HEK293 (cell line): Measurements from ENCODE around the gene NUDT21.
"Not testable (repeated sequence)": the region's sequence is repeated elsewhere in the genome, so short reads cannot be mapped to it uniquely, and the experiment has no call there.

Experiments used
- CTCF ChIA-PET: fragments of 350-600 bp; formaldehyde crosslinking; extraction: SDS; loops from one replicate; lab custom pipeline; 2021; ENCODE audit warnings: antibody characterized with exemption; lab: Yijun Ruan, JAX
- POLR2A ChIA-PET: fragments of 300-600 bp; formaldehyde crosslinking; extraction: SDS; loops from one replicate; lab custom pipeline; 2020; ENCODE audit warnings: antibody characterized with exemption, inconsistent platforms; lab: Yijun Ruan, JAX
- H3K27ac ChIP-seq: fragments of 200-500 bp; sonication (Bioruptor generic); 2 replicates; pipeline ENCODE4 v1.5.1; 2014; ENCODE audit warnings: low read depth, low read length, control low read depth, inconsistent platforms; ENCODE audit errors: extremely low read depth
- H3K36me3 ChIP-seq, 2 experiments: fragments of 200-500 bp in 1 of 2; sonication (Bioruptor generic) in 1 of 2; 1 replicate in 1 of 2; 2 replicates in 1 of 2; pipeline ENCODE4 v1.5.1; 2014 to 2017; ENCODE audit warnings: inconsistent platforms in 2 of 2, low read length in 2 of 2; ENCODE audit not compliant: control insufficient read depth in 2 of 2, insufficient read depth in 1 of 2
- H3K4me1 ChIP-seq: fragments of 200-500 bp; sonication (Bioruptor generic); 2 replicates; pipeline ENCODE4 v1.5.1; 2014; ENCODE audit warnings: mild to moderate bottlenecking, low read length, inconsistent platforms; ENCODE audit not compliant: control insufficient read depth, insufficient read depth
- H3K4me3 ChIP-seq: 2 replicates; pipeline ENCODE4 v1.5.1; 2011; ENCODE audit warnings: low read depth, mild to moderate bottlenecking, control low read depth, low read length, moderate library complexity
- H3K9me3 ChIP-seq: fragments of 200-500 bp; sonication (Bioruptor generic); 2 replicates; pipeline ENCODE4 v1.5.1; 2014; ENCODE audit warnings: low read depth, low read length, inconsistent platforms; ENCODE audit not compliant: control insufficient read depth, insufficient read depth
- HOXA7 ChIP-seq: sonication (generic); formaldehyde crosslinking; IDR thresholded peaks from 2 replicates; pipeline ENCODE4 v1.8.1; 2022; ENCODE audit warnings: missing genetic modification reagents, borderline replicate concordance
- PRDM1 ChIP-seq: fragments of 450-650 bp; formaldehyde crosslinking; IDR thresholded peaks from 2 replicates; pipeline ENCODE4; 2016; ENCODE audit warnings: missing biosample characterization, missing genetic modification characterization
- WT1 ChIP-seq: fragments of 450-650 bp; formaldehyde crosslinking; IDR thresholded peaks from 2 replicates; pipeline ENCODE4 v1.5.1; 2016; ENCODE audit warnings: missing biosample characterization, missing genetic modification characterization
- ZBTB20 ChIP-seq: fragments of 450-650 bp; formaldehyde crosslinking; IDR thresholded peaks from 2 replicates; pipeline ENCODE4 v1.5.1; 2016; ENCODE audit warnings: missing biosample characterization, missing genetic modification characterization
- ZFP3 ChIP-seq: fragments of 450-650 bp; formaldehyde crosslinking; IDR thresholded peaks from 2 replicates; pipeline ENCODE4 v1.5.1; 2016; ENCODE audit warnings: low read depth, missing biosample characterization, missing genetic modification characterization
- ZIC2 ChIP-seq: fragments of 450-650 bp; formaldehyde crosslinking; IDR thresholded peaks from 2 replicates; pipeline ENCODE4 v1.5.1; 2016; ENCODE audit warnings: missing biosample characterization, missing genetic modification characterization
- ZNF121 ChIP-seq: fragments of 450-650 bp; formaldehyde crosslinking; IDR thresholded peaks from 2 replicates; pipeline ENCODE4 v1.5.1; 2016; ENCODE audit warnings: missing biosample characterization, missing genetic modification characterization
- ZNF302 ChIP-seq: fragments of 450-650 bp; formaldehyde crosslinking; IDR thresholded peaks from 2 replicates; pipeline ENCODE4 v1.5.1; 2016; ENCODE audit warnings: missing biosample characterization, missing genetic modification characterization, low read depth
- ZNF391 ChIP-seq: fragments of 450-650 bp; formaldehyde crosslinking; IDR thresholded peaks from 2 replicates; pipeline ENCODE4 v1.5.1; 2016; ENCODE audit warnings: low read depth, missing biosample characterization, missing genetic modification characterization, borderline replicate concordance
- ZNF510 ChIP-seq: fragments of 450-650 bp; formaldehyde crosslinking; IDR thresholded peaks from 2 replicates; pipeline ENCODE4 v1.5.1; 2018; ENCODE audit warnings: mild to moderate bottlenecking, missing genetic modification characterization, missing biosample characterization; ENCODE audit not compliant: insufficient replicate concordance
- ZNF585B ChIP-seq: fragments of 450-650 bp; formaldehyde crosslinking; IDR thresholded peaks from 2 replicates; pipeline ENCODE4 v1.5.1; 2016; ENCODE audit warnings: missing biosample characterization, missing genetic modification characterization
- ZNF624 ChIP-seq: fragments of 450-650 bp; formaldehyde crosslinking; IDR thresholded peaks from 2 replicates; pipeline ENCODE4 v1.5.1; 2017; ENCODE audit warnings: missing biosample characterization, missing genetic modification characterization
- ZNF654 ChIP-seq: fragments of 450-650 bp; formaldehyde crosslinking; IDR thresholded peaks from 2 replicates; pipeline ENCODE4 v1.5.1; 2016; ENCODE audit warnings: low read depth, missing biosample characterization, missing genetic modification characterization
- ZNF658 ChIP-seq: fragments of 450-650 bp; formaldehyde crosslinking; IDR thresholded peaks from 2 replicates; pipeline ENCODE4; 2016; ENCODE audit warnings: missing biosample characterization, missing genetic modification characterization
- ZNF677 ChIP-seq: fragments of 450-650 bp; IDR thresholded peaks from 2 replicates; pipeline ENCODE4 v1.5.0; 2018; ENCODE audit warnings: missing biosample characterization, mild to moderate bottlenecking, missing genetic modification characterization, moderate library complexity
- ZSCAN16 ChIP-seq: fragments of 450-650 bp; formaldehyde crosslinking; IDR thresholded peaks from 2 replicates; pipeline ENCODE4 v1.5.1; 2016; ENCODE audit warnings: missing biosample characterization, missing genetic modification characterization
- TF ChIP-seq, protein P1 (sequence below): fragments of 450-650 bp; formaldehyde crosslinking; IDR thresholded peaks from 2 replicates; pipeline ENCODE4 v1.5.1; 2016; ENCODE audit warnings: missing biosample characterization, missing genetic modification characterization
- TF ChIP-seq, protein P2 (sequence below): fragments of 450-650 bp; formaldehyde crosslinking; IDR thresholded peaks from 2 replicates; pipeline ENCODE4 v1.5.1; 2017; ENCODE audit warnings: missing biosample characterization, missing genetic modification characterization
- TF ChIP-seq, protein P3 (sequence below): fragments of 450-650 bp; formaldehyde crosslinking; IDR thresholded peaks from 2 replicates; pipeline ENCODE4 v1.5.0; 2017; ENCODE audit warnings: missing biosample characterization, missing genetic modification characterization, borderline replicate concordance
- TF ChIP-seq, protein P4 (sequence below): fragments of 450-650 bp; formaldehyde crosslinking; IDR thresholded peaks from 2 replicates; pipeline ENCODE4 v1.5.1; 2016; ENCODE audit warnings: missing biosample characterization, missing genetic modification characterization

NUDT21 gene

DNA sequence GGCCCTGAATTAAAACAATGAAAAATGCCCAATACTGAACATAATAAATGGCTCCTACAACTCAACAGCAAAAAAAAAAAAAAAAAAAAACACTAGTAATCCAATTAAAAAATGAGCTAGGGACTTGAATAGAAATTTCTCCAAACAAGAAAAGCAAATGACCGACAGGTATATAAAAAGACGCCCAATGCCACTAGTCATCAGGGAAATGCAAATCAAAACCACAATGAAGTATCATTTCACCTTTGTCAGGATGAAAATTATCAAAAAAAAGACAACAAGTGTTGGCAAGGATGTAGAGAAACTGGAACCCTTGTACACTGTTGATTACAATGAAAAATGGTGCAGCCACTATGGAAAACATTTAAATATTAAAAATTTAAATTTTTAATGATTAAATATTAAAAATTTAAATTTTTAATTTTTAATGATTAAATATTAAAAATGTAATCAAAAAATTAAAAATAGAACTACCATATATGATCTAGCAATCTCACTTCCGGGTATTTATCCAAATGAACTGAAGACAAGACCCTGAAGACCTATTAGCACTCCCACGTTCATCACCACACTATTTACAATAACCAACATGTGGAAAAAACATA, 40.6 kb upstream of the NUDT21 start:
- no peaks in the 10 kb centered on the region for H3K4me1 ChIP-seq
- H3K4me3 ChIP-seq = no peak overlapping the region
- TF ChIP-seq ZBTB20 (no peak), PRDM1 (tag by site-specific recombination) (no peak), ZNF302 (tag by site-specific recombination) (no peak), ZNF585B (tag by site-specific recombination) (no peak), ZNF677 (tag by site-specific recombination) (no peak), HOXA7 (CRISPR knock-in tag) (no peak), ZIC2 (tag by site-specific recombination) (no peak)
- TF ChIP-seq, protein P1, sequence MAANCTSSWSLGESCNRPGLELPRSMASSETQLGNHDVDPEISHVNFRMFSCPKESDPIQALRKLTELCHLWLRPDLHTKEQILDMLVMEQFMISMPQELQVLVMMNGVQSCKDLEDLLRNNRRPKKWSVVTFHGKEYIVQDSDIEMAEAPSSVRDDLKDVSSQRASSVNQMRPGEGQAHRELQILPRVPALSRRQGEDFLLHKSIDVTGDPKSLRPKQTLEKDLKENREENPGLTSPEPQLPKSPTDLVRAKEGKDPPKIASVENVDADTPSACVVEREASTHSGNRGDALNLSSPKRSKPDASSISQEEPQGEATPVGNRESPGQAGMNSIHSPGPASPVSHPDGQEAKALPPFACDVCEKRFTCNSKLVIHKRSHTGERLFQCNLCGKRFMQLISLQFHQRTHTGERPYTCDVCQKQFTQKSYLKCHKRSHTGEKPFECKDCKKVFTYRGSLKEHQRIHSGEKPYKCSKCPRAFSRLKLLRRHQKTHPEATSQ (tag by site-specific recombination) = no peak
- TF ChIP-seq, all 188 proteins: peak for 0
- H3K9me3 ChIP-seq = no peaks in the 10 kb centered on the region
- POLR2A ChIA-PET = no interaction called here
- H3K36me3 ChIP-seq = peaks cover 0 to 18% of the 10 kb centered on the region in 2 experiments
- H3K27ac ChIP-seq = no peak overlapping the region
- CTCF ChIA-PET = no interaction called here

DNA sequence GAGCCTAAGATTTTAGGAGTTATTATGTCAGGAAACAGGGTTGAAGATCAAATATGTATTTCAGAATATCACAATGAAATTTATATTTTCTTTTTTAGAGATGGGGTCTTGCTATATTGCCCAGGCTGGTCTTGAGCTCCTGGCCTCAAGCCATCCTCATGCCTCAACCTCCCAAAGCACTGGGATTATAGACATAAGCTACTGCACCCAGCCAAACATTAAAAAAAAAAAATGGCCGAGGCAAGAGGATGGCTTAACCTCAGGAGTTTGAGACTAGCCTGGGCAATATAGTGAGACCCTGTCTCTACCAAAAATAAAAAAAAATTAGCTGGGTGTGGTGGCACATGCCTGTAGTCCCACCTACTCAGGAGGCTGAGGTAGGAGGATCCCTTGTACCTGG, 37.7 kb upstream of the NUDT21 start:
- CTCF ChIA-PET, H3K27ac ChIP-seq, H3K9me3 ChIP-seq, POLR2A ChIA-PET, H3K4me1 ChIP-seq, H3K4me3 ChIP-seq: not testable (repeated sequence)
- TF ChIP-seq ZNF121 (tag by site-specific recombination) = peak; percentile 97
- peaks cover 9 to 15% of the 10 kb centered on the region in 2 experiments for H3K36me3 ChIP-seq

DNA sequence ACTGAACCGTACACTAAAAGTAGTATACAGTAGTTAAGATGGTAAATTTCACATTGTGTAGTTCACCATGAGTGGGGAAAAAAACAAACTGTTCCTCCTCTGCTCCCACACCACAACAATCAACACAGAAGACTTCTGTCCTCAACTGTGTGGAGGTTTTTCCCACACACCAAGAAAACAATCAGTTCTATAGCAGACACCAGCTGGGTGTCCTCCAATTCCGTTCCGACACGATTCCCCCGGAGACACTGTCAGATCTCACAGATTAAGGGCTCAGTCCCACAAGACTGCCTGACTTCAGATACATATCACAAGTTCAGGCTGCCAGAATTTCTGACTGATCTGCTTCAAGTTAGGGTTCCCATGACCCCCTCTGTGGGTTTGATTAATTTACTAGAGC, 36.9 kb upstream of the NUDT21 start:
- POLR2A ChIA-PET = no interaction called here
- CTCF ChIA-PET = interaction anchor here (0.6 kb wide), 1 partner anchor 380 kb away, joined by 3 read pairs; no protein-coding TSS in a partner anchor
- no peak overlapping the region for H3K4me3 ChIP-seq
- no peaks in the 10 kb centered on the region for H3K4me1 ChIP-seq
- no peak overlapping the region for H3K27ac ChIP-seq
- H3K36me3 ChIP-seq = peaks cover 9 to 20% of the 10 kb centered on the region in 2 experiments
- no peaks in the 10 kb centered on the region for H3K9me3 ChIP-seq
- TF ChIP-seq, protein P2, sequence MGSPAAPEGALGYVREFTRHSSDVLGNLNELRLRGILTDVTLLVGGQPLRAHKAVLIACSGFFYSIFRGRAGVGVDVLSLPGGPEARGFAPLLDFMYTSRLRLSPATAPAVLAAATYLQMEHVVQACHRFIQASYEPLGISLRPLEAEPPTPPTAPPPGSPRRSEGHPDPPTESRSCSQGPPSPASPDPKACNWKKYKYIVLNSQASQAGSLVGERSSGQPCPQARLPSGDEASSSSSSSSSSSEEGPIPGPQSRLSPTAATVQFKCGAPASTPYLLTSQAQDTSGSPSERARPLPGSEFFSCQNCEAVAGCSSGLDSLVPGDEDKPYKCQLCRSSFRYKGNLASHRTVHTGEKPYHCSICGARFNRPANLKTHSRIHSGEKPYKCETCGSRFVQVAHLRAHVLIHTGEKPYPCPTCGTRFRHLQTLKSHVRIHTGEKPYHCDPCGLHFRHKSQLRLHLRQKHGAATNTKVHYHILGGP (tag by site-specific recombination) = no peak
- no peak for TF ChIP-seq ZNF658 (tag by site-specific recombination)

DNA sequence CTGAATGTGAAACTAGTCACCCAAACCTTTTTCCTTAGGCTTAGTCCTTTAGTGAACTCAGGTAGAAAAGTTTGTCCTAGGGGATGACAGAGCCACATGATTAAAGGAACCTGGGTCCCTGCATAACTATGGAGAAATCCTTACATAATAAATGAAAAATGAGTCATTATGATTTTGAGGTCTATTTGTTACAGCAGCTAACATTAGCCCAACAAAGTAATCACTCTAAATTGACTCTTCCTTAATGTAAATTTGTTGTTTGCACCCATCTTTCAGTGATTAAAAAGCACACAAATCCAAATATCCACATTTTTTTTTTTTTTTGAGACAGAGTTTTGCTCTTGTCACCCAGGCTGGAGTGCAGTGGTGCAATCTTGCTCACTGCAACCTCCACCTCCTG, 32.3 kb upstream of the NUDT21 start:
- Histone ChIP-seq H3K9me3 (no peaks in the 10 kb centered on the region), H3K4me3 (no peak overlapping the region), H3K27ac (no peak overlapping the region), H3K36me3 (peaks cover 9 to 38% of the 10 kb centered on the region in 2 experiments), H3K4me1 (peaks cover 6% of the 10 kb centered on the region)
- ChIA-PET POLR2A (no interaction called here), CTCF (no interaction called here)
- no peak for TF ChIP-seq ZNF510 (tag by site-specific recombination)
- TF ChIP-seq, protein P3, sequence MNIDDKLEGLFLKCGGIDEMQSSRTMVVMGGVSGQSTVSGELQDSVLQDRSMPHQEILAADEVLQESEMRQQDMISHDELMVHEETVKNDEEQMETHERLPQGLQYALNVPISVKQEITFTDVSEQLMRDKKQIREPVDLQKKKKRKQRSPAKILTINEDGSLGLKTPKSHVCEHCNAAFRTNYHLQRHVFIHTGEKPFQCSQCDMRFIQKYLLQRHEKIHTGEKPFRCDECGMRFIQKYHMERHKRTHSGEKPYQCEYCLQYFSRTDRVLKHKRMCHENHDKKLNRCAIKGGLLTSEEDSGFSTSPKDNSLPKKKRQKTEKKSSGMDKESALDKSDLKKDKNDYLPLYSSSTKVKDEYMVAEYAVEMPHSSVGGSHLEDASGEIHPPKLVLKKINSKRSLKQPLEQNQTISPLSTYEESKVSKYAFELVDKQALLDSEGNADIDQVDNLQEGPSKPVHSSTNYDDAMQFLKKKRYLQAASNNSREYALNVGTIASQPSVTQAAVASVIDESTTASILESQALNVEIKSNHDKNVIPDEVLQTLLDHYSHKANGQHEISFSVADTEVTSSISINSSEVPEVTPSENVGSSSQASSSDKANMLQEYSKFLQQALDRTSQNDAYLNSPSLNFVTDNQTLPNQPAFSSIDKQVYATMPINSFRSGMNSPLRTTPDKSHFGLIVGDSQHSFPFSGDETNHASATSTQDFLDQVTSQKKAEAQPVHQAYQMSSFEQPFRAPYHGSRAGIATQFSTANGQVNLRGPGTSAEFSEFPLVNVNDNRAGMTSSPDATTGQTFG (tag by site-specific recombination) = no peak
- no peak for TF ChIP-seq ZFP3 (tag by site-specific recombination)
- TF ChIP-seq ZSCAN16 (tag by site-specific recombination) = no peak
- TF ChIP-seq, protein P4, sequence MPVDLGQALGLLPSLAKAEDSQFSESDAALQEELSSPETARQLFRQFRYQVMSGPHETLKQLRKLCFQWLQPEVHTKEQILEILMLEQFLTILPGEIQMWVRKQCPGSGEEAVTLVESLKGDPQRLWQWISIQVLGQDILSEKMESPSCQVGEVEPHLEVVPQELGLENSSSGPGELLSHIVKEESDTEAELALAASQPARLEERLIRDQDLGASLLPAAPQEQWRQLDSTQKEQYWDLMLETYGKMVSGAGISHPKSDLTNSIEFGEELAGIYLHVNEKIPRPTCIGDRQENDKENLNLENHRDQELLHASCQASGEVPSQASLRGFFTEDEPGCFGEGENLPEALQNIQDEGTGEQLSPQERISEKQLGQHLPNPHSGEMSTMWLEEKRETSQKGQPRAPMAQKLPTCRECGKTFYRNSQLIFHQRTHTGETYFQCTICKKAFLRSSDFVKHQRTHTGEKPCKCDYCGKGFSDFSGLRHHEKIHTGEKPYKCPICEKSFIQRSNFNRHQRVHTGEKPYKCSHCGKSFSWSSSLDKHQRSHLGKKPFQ (tag by site-specific recombination) = no peak
- TF ChIP-seq ZNF391 (tag by site-specific recombination) = no peak
- TF ChIP-seq WT1 (tag by site-specific recombination) = no peak
- no peak for TF ChIP-seq ZNF624 (tag by site-specific recombination)
- no peak for TF ChIP-seq ZNF654 (tag by site-specific recombination)
